Prostate gland (tissue), 2 donors: ENCODE results near the gene NELFB. TPM values are rescaled to one million over a fixed set of nuclear protein-coding genes. Genes with fewer than 3 reads are reported as not detected.

ENCODE experiments used
- DNase-seq: peaks from one replicate; pipeline ENCODE4 v3.0.0-alpha.2; 2019; ENCODE audit warnings: low spot score
- H3K27ac ChIP-seq, 2 donors: fragments of 200-600 bp; sonication (generic); 2 replicates each; pipeline ENCODE4 v1.5.1; 2017 to 2019
- H3K27me3 ChIP-seq: fragments of 200-600 bp; sonication (generic); replicated peaks from 2 replicates; pipeline ENCODE4 v1.5.1; 2019; ENCODE audit not compliant: insufficient read depth
- H3K36me3 ChIP-seq, 2 donors: fragments of 200-600 bp; sonication (generic); 1 replicate in 1 of 2; 2 replicates in 1 of 2; pipeline versions ENCODE4 v1.5.1 to v1.8.1; 2017 to 2019
- H3K4me1 ChIP-seq: fragments of 200-600 bp; sonication (generic); replicated peaks from 2 replicates; pipeline ENCODE4 v1.5.1; 2019
- H3K4me3 ChIP-seq, 2 donors: fragments of 200-600 bp; sonication (generic); 2 replicates each; pipeline ENCODE4 v1.5.1; 2017 to 2019
- H3K9me3 ChIP-seq: fragments of 200-600 bp; sonication (generic); 2 replicates; pipeline ENCODE4 v1.5.1; 2017
- POLR2A ChIP-seq: fragments of 450-650 bp; IDR thresholded peaks from one replicate; pipeline ENCODE4 v1.6.1; 2016; ENCODE audit warnings: antibody characterized with exemption, mild to moderate bottlenecking
- POLR2AphosphoS5 ChIP-seq: sonication (generic); formaldehyde crosslinking; IDR thresholded peaks from one replicate; pipeline ENCODE4 v1.6.1; 2017; ENCODE audit warnings: antibody characterized with exemption
- WGBS: methylation state at CpG from one replicate; pipeline ENCODE4 v1.1.5; 2018; 5-methylcytosine and 5-hydroxymethylcytosine counted together
- intact Hi-C: fragments of 100-400 bp; cut with DNase I; formaldehyde crosslinking; loops from one replicate; pipeline ENCODE4 v1.14.2; 2022
- total RNA-seq, 2 donors: library from RNA; depleted of rRNA; stranded (reverse); fragments of >200 nt; gene quantifications; one replicate each; pipeline ENCODE4 v1.1.0, GENCODE V29; 2016
- TF ChIP-seq, protein P1 (sequence below), 4 experiments: fragments of 200-600 bp in 2 of 4; fragments of 450-650 bp in 2 of 4; sonication (generic) in 2 of 4; IDR thresholded peaks; 1 replicate in 3 of 4; 2 replicates in 1 of 4; pipeline ENCODE4 v1.5.1; 2016 to 2019; ENCODE audit warnings: antibody characterized with exemption in 4 of 4, mild to moderate bottlenecking in 2 of 4, moderate library complexity in 2 of 4

Gene NELFB
- total RNA-seq, 2 donors from 2014 or later, result 44.9 to 82.1 TPM

DNA sequence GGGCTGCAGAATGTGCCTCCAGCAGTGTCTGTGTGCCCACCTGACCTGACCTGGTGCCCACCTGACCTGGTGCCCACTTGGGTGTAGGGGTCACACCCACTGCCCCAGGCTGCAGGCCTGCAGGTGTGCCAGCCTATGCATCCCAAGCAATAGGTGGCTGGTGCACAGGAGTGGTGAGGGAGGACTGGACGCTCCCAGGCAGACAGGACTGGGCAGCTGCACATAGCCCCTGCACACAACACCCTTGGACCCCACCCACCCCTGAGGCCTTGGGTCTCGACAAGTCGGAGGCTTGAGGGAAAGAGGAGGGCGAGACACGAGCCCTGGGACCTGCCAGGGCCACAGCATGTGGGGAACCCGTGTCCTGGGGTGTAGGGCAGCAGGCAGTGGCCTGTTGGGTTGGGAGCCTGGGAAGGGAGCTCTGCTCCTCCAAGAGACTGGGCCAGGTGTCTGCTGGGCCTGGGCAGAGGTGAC, 57.8 kb downstream of the NELFB start:
- H3K4me1 ChIP-seq, result peaks cover 18% of the 10 kb centered on the region
- H3K9me3 ChIP-seq, result no peaks in the 10 kb centered on the region
- peaks cover 2% of the 10 kb centered on the region for H3K27me3 ChIP-seq
- DNase-seq, result no peak
- TF ChIP-seq, protein P1, sequence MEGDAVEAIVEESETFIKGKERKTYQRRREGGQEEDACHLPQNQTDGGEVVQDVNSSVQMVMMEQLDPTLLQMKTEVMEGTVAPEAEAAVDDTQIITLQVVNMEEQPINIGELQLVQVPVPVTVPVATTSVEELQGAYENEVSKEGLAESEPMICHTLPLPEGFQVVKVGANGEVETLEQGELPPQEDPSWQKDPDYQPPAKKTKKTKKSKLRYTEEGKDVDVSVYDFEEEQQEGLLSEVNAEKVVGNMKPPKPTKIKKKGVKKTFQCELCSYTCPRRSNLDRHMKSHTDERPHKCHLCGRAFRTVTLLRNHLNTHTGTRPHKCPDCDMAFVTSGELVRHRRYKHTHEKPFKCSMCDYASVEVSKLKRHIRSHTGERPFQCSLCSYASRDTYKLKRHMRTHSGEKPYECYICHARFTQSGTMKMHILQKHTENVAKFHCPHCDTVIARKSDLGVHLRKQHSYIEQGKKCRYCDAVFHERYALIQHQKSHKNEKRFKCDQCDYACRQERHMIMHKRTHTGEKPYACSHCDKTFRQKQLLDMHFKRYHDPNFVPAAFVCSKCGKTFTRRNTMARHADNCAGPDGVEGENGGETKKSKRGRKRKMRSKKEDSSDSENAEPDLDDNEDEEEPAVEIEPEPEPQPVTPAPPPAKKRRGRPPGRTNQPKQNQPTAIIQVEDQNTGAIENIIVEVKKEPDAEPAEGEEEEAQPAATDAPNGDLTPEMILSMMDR (IDR thresholded peaks at IDR 0.05), result no peak
- TF ChIP-seq POLR2AphosphoS5, result no peak
- no peak for TF ChIP-seq POLR2A
- H3K36me3 ChIP-seq, result no peaks in the 10 kb centered on the region
- H3K27ac ChIP-seq, result no peak overlapping the region
- intact Hi-C loops, result no loop called here
- H3K4me3 ChIP-seq, result no peak overlapping the region
- 90% methylated on average over 6 of the region's 6 CpGs for WGBS

DNA sequence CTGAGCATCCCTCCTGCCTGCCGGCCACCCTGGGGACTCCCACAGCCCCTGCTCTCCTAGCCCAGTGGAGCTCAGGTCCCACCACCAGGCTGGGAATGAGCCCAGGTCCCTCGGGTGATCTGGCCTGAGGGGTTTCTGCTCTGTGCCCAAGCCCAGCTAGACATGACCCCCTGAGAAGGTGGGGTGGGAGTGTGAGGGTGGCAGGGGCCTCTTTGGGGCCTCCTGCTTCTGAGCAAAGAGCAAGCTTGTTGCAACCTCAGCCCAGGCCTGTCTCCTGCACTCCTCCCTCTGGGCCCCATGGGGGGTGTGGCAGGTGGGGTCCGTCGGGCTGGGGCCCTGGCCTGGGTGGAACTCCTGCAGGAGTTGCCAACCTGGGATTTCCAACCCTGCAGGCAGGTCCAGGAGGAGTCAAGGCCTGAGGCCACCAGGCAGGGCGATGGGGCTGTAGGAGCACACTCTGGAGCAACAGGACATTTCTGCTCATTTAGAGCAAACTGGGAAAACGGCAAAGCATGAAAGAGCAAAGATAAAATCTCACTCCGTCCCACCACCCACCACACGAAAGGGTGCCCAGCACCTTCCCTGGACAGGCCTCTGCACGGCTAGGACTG, 58.3 kb downstream of the NELFB start:
- intact Hi-C loops, result no loop called here
- DNase-seq, result no peak
- H3K27ac ChIP-seq, result no peak overlapping the region
- H3K9me3 ChIP-seq, result no peaks in the 10 kb centered on the region
- H3K4me1 ChIP-seq, result peaks cover 18% of the 10 kb centered on the region
- TF ChIP-seq, protein P1 (IDR thresholded peaks at IDR 0.05), result no peak
- no peak for TF ChIP-seq POLR2A
- TF ChIP-seq POLR2AphosphoS5, result no peak
- 69% methylated on average over 9 of the region's 9 CpGs for WGBS
- no peaks in the 10 kb centered on the region for H3K36me3 ChIP-seq
- no peak overlapping the region for H3K4me3 ChIP-seq
- H3K27me3 ChIP-seq, result peaks cover 2% of the 10 kb centered on the region

DNA sequence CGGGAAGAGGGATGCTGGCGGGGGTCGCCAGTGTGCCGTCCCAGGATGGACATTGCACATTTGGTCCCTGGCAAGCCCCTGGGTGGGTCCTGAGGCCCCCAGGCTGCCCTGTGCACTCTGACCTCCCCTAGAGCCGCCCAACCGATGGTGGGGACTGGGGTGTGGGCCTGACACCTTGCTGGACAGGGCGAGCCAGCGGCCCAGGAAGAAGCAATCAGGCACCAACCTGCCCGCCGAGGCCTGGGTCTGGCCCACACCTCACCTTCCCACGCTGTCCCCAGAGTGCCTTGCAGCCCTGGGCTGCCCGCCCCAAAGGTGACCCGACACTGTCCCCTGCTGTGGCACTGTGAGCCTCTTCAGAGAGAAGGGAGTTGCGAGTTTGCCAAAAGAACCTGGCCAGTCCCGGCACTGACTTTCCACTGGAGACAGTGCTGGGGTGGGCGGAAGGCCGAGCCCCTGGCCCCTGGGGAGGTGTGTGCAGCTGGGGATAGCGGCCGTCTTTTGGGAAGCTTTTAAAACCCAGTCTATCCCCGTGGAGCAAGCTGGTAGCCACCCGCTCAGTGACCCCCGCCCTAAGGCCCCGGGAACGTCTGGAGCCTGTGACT, 58.9 kb downstream of the NELFB start:
- Histone ChIP-seq H3K4me3 (no peak overlapping the region), H3K27me3 (peaks cover 2% of the 10 kb centered on the region), H3K27ac (no peak overlapping the region), H3K4me1 (peaks cover 18% of the 10 kb centered on the region), H3K36me3 (no peaks in the 10 kb centered on the region), H3K9me3 (no peaks in the 10 kb centered on the region)
- no peak for DNase-seq
- intact Hi-C loops, result no loop called here
- TF ChIP-seq POLR2AphosphoS5 (no peak), POLR2A (no peak)
- TF ChIP-seq, protein P1 (IDR thresholded peaks at IDR 0.05), result no peak
- WGBS, result 78% methylated on average over 23 of the region's 24 CpGs

DNA sequence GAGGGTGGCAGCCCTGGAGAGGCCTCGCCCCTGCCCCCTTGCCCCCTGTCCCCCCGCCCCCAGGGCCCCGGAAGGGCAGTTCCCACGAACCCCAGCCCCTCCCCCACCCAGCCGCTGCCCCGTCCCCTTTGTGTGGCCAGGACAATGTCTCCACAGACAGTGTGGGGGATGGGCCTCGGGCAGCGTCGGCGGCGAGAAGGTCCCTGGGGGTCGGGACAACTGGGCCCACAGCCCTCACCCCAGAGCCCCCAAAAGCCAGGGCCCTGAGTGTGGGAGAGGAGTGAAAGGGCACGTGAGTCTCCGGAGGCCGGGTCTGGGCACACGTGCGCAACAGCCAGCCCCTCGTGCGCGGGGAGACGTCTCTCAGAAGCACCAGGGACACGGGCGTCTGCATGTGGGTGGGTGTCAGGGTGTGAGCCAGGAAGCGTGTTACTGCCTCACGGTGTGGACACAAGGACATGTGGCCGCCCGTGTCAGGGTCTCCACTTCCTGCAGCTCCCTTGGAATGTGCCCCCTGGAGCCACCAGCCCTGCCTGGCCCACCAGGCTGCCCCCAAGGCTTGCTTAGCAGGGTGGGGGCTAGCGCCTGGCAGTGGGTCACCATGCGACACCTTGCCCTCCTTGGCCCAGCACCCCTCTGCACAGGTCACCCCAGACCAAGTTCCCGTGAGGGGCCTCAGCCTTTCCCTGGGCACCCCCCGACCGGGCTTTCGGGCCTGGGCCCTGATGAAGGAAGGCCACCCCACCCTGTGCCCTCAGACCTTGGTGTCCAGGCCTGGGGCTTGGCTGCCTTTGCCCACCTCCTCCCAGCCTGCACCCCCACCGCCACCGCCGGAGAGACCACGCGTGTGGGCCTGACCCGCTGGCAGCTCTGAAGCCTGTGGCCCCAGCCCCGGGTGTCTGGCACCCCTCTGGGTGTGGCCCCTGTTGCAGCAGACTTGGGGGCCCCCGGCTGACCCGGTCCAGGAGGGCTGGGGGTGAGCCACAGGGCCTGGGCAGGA, 59.7 kb downstream of the NELFB start:
- DNase-seq, result no peak
- whole genome bisulfite sequencing, result 73% methylated on average over 40 of the region's 42 CpGs
- no peak overlapping the region for H3K27ac ChIP-seq
- no peaks in the 10 kb centered on the region for H3K36me3 ChIP-seq
- H3K27me3 ChIP-seq, result peaks cover 2% of the 10 kb centered on the region
- intact Hi-C loops, result no loop called here
- H3K9me3 ChIP-seq, result no peaks in the 10 kb centered on the region
- H3K4me1 ChIP-seq, result peaks cover 18% of the 10 kb centered on the region
- no peak overlapping the region for H3K4me3 ChIP-seq
- TF ChIP-seq POLR2A, result no peak

DNA sequence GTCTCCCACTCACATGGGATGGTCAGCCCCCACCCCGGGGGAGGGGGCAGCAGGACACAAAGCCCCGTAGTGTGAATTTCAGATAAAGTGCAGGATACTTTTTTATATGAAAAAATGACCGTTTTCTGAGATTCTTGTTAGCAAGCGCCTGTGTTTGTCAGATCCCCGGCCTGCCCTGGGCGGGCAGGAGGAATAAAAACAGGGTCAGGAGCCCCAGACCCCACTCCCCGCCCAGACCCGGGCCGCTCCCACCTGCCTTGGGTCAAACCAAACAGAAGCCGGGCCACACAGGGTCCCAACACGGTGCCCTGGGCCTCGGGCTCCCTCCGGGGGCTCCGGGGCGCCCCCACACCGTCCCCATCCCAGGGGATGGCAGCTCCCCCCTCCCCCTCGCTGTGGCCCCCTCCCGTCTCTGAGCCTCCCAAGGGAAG, 60.5 kb downstream of the NELFB start:
- intact Hi-C loops, result no loop called here
- peak overlapping the region in 1 of 2 donors; percentile 30 for H3K4me3 ChIP-seq
- H3K27ac ChIP-seq, result no peak overlapping the region
- peaks cover 18% of the 10 kb centered on the region for H3K4me1 ChIP-seq
- 26% methylated on average over 13 of the region's 18 CpGs for WGBS
- TF ChIP-seq, protein P1 (IDR thresholded peaks at IDR 0.05), result no peak
- TF ChIP-seq POLR2AphosphoS5 (no peak), POLR2A (no peak)
- DNase-seq, result no peak
- no peaks in the 10 kb centered on the region for H3K36me3 ChIP-seq
- H3K9me3 ChIP-seq, result no peaks in the 10 kb centered on the region
- peaks cover 2% of the 10 kb centered on the region for H3K27me3 ChIP-seq
